Natural killer cell treated with Interleukin-12 subunit alpha and Interleukin-12 subunit beta and Interleukin-15 and Interleukin-18, amount 100 ng/mL, for 72 hours (primary cell): ENCODE results near the gene RABIF. TPM values are rescaled to one million over a fixed set of nuclear protein-coding genes. Genes with fewer than 3 reads are reported as not detected.
"Not testable (repeated sequence)": the region's sequence is repeated elsewhere in the genome, so short reads cannot be mapped to it uniquely, and the experiment has no call there.

Experiments used
- ATAC-seq, 2 donors: fragments of 150-1000 bp; cut with Tn5 transposase in 1 of 2; sonication (Bioruptor Pico), chemical (Tn5 transposase) in 1 of 2; 2 replicates each; pipeline ENCODE4 v1.10.0; 2021
- DNase-seq: peaks from one replicate; pipeline ENCODE4 v3.0.0; 2022; ENCODE audit warnings: low spot score
- H3K27ac Mint-ChIP-seq, 2 donors: 1 replicate in 1 of 2; 2 replicates in 1 of 2; pipeline ENCODE4 v1.8.0; 2022; ENCODE audit warnings: mixed read lengths in 2 of 2, mild to moderate bottlenecking in 1 of 2, moderate library complexity in 1 of 2
- H3K27me3 Mint-ChIP-seq, 2 donors: 1 replicate in 1 of 2; 2 replicates in 1 of 2; pipeline ENCODE4 v1.8.0; 2022; ENCODE audit warnings: mixed read lengths in 2 of 2
- H3K36me3 Mint-ChIP-seq: one replicate; pipeline ENCODE4 v1.8.0; 2022; ENCODE audit warnings: mixed read lengths
- H3K4me1 Mint-ChIP-seq, 2 donors: 1 replicate in 1 of 2; 2 replicates in 1 of 2; pipeline ENCODE4 v1.8.0; 2022; ENCODE audit warnings: low read depth in 2 of 2, mixed read lengths in 2 of 2, mild to moderate bottlenecking in 1 of 2
- H3K4me3 Mint-ChIP-seq: one replicate; pipeline ENCODE4 v1.8.0; 2022; ENCODE audit warnings: mixed read lengths
- H3K9me3 Mint-ChIP-seq: 2 replicates; pipeline ENCODE4 v1.8.0; 2022; ENCODE audit warnings: mixed read lengths
- total RNA-seq, 2 donors: library from RNA; stranded (reverse); gene quantifications; one replicate each; pipeline ENCODE4 v1.2.3, GENCODE V29; 2022

RABIF gene
- total RNA-seq, 2 donors from 2014 or later, result 16.1 to 18.5 TPM

- ATAC-seq, result no peak
- no peaks in the 10 kb centered on the region for H3K9me3 Mint-ChIP-seq
Observed at GRCh38 chr1:202905331-202905730, 16.4 kb upstream of the RABIF start.

GRCh38 chr1:202903808-202904207 is 14.9 kb upstream of the RABIF start:
- not testable (repeated sequence) for H3K4me1 Mint-ChIP-seq, ATAC-seq, H3K27me3 Mint-ChIP-seq, H3K36me3 Mint-ChIP-seq, H3K4me3 Mint-ChIP-seq, H3K27ac Mint-ChIP-seq, H3K9me3 Mint-ChIP-seq, DNase-seq

More at GRCh38 chr1:202905331-202905730, 16.4 kb upstream of the RABIF start:
- no peak for DNase-seq
- Mint-ChIP-seq H3K27ac (no peak overlapping the region), H3K36me3 (peaks cover 10% of the 10 kb centered on the region), H3K27me3 (no peaks in the 10 kb centered on the region), H3K4me3 (no peak overlapping the region), H3K4me1 (no peaks in the 10 kb centered on the region)

- DNase-seq (no peak), ATAC-seq (no peak)
- Mint-ChIP-seq H3K4me3 (no peak overlapping the region), H3K27ac (no peak overlapping the region), H3K9me3 (no peaks in the 10 kb centered on the region), H3K27me3 (no peaks in the 10 kb centered on the region), H3K4me1 (no peaks in the 10 kb centered on the region), H3K36me3 (no peaks in the 10 kb centered on the region)
Observed at GRCh38 chr1:202901555-202901954, 12.6 kb upstream of the RABIF start.

DNA sequence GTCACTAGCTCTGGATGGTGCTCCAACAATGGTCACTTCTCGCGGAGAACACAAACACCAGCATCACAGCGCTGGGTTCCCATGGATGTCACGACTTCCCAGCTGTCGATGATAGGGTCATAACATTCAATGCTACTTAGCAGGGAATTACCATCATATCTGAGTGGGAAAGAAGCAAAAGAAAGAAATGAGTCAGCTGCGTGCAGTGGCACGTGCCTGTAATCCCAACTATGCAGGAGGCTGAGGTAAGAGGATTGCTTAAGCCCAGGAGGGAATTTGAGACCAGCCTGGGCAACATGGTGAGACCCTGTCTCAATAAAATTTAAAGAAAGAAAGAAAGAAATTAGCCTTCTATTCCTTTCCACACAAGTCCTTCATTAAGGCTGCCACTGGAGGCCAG is 3.6 kb upstream of the RABIF start:
- DNase-seq (no peak), ATAC-seq (no peak)
- Mint-ChIP-seq H3K27ac (no peak overlapping the region), H3K4me1 (peaks cover 12 to 19% of the 10 kb centered on the region in 2 donors), H3K27me3 (no peaks in the 10 kb centered on the region), H3K4me3 (no peak overlapping the region), H3K36me3 (peaks cover 27% of the 10 kb centered on the region), H3K9me3 (no peaks in the 10 kb centered on the region)

- Mint-ChIP-seq H3K9me3 (no peaks in the 10 kb centered on the region), H3K36me3 (peaks cover 21% of the 10 kb centered on the region), H3K4me3 (no peak overlapping the region), H3K27me3 (no peaks in the 10 kb centered on the region), H3K27ac (no peak overlapping the region), H3K4me1 (peaks cover 12 to 19% of the 10 kb centered on the region in 2 donors)
- ATAC-seq, result no peak
- no peak for DNase-seq
Observed at GRCh38 chr1:202890392-202890791, 1.4 kb upstream of the RABIF start.

DNA sequence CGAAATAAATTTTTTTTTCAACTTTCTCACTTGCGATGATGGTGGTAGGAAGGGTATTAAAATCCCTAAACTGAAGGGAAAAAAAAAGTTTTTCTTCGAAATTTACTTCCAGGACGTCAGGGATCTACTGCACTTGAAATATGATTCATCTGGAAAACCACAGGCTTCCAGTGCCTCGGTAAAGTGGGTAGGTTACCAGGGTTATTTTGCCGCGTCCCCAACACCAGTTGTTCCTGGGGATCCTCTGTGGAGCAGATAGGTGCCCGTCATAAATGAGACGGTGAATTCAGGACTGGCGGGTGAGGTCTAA is 773 bp downstream of the RABIF start:
- ATAC-seq (no peak), DNase-seq (no peak)
- Mint-ChIP-seq H3K36me3 (peaks cover 11% of the 10 kb centered on the region), H3K27me3 (no peaks in the 10 kb centered on the region), H3K4me1 (peaks cover 19 to 21% of the 10 kb centered on the region in 2 donors), H3K4me3 (peak overlapping the region; percentile 95), H3K27ac (peak overlapping the region; percentile 81 to 93), H3K9me3 (no peaks in the 10 kb centered on the region)

GRCh38 chr1:202880961-202881460 is 7.9 kb downstream of the RABIF start:
- Mint-ChIP-seq H3K27me3 (no peaks in the 10 kb centered on the region), H3K4me1 (peaks cover 8 to 16% of the 10 kb centered on the region in 2 donors), H3K9me3 (no peaks in the 10 kb centered on the region), H3K27ac (no peak overlapping the region), H3K4me3 (no peak overlapping the region), H3K36me3 (peaks cover 17% of the 10 kb centered on the region)
- no peak for ATAC-seq
- no peak for DNase-seq

- H3K4me1 Mint-ChIP-seq, result peaks cover 8 to 13% of the 10 kb centered on the region in 2 donors
- no peaks in the 10 kb centered on the region for H3K27me3 Mint-ChIP-seq
- no peak for ATAC-seq
- H3K27ac Mint-ChIP-seq, result no peak overlapping the region
- DNase-seq, result no peak
- H3K4me3 Mint-ChIP-seq, result no peak overlapping the region
- H3K36me3 Mint-ChIP-seq, result peaks cover 17% of the 10 kb centered on the region
- H3K9me3 Mint-ChIP-seq, result no peaks in the 10 kb centered on the region
Observed at GRCh38 chr1:202880062-202880461, 8.9 kb downstream of the RABIF start.

DNA sequence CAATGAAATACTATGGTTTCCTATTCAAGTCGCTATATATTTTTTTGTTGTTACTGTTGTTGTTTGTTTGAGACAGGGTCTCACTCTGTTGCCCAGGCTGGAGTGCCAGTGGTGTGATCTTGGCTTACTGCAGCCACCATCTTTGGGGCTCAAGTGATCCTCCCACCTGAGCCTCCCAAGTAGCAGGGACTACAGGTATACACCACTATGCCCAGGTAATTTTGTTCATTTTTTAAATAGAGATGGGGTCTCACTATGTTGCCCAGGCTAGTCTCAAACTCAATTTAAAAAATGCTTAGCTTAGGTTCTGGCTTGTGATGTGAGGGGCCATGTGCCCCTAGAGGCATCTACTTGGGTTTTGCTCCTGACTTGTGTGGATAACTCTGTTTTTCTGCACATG is 9.8 kb downstream of the RABIF start:
- DNase-seq, result no peak
- H3K27me3 Mint-ChIP-seq, result no peaks in the 10 kb centered on the region
- H3K4me3 Mint-ChIP-seq, result no peak overlapping the region
- peaks cover 17% of the 10 kb centered on the region for H3K36me3 Mint-ChIP-seq
- H3K9me3 Mint-ChIP-seq, result no peaks in the 10 kb centered on the region
- no peak overlapping the region for H3K27ac Mint-ChIP-seq
- H3K4me1 Mint-ChIP-seq, result peaks cover 8 to 13% of the 10 kb centered on the region in 2 donors
- ATAC-seq, result no peak

- no peaks in the 10 kb centered on the region for H3K27me3 Mint-ChIP-seq
- H3K4me3 Mint-ChIP-seq, result no peak overlapping the region
- ATAC-seq (no peak), DNase-seq (no peak)
- H3K36me3 Mint-ChIP-seq, result no peaks in the 10 kb centered on the region
- H3K27ac Mint-ChIP-seq, result no peak overlapping the region
- no peaks in the 10 kb centered on the region for H3K9me3 Mint-ChIP-seq
- no peaks in the 10 kb centered on the region for H3K4me1 Mint-ChIP-seq
Observed at GRCh38 chr1:202873026-202873425, 15.9 kb downstream of the RABIF start.

DNA sequence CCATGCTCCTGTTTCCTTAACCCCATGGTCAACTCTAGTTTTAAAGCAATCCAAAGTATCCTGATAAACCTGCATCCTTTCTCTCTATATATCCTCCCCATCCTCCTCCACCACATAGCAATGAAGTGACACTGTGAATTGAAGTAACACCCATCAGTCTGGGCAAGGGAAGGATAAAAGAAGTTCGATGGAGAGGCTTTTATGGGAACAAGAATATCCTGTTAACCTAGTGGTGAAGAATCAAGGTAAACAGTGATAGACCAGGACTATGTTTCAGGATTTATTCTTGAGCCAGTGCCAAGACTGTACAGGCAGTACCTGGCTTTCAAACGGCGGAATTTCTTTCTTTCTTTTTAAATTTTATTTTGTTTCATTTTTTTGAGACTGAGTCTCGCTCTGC is 17.6 kb downstream of the RABIF start:
- H3K9me3 Mint-ChIP-seq, result no peaks in the 10 kb centered on the region
- no peaks in the 10 kb centered on the region for H3K36me3 Mint-ChIP-seq
- H3K27me3 Mint-ChIP-seq, result no peaks in the 10 kb centered on the region
- DNase-seq (no peak), ATAC-seq (no peak)
- no peak overlapping the region for H3K4me3 Mint-ChIP-seq
- H3K4me1 Mint-ChIP-seq, result no peaks in the 10 kb centered on the region
- H3K27ac Mint-ChIP-seq, result no peak overlapping the region

GRCh38 chr1:202862679-202863560 is 26.0 kb downstream of the RABIF start:
- no peaks in the 10 kb centered on the region for H3K36me3 Mint-ChIP-seq
- H3K4me1 Mint-ChIP-seq, result peaks cover 7 to 21% of the 10 kb centered on the region in 2 donors

DNA sequence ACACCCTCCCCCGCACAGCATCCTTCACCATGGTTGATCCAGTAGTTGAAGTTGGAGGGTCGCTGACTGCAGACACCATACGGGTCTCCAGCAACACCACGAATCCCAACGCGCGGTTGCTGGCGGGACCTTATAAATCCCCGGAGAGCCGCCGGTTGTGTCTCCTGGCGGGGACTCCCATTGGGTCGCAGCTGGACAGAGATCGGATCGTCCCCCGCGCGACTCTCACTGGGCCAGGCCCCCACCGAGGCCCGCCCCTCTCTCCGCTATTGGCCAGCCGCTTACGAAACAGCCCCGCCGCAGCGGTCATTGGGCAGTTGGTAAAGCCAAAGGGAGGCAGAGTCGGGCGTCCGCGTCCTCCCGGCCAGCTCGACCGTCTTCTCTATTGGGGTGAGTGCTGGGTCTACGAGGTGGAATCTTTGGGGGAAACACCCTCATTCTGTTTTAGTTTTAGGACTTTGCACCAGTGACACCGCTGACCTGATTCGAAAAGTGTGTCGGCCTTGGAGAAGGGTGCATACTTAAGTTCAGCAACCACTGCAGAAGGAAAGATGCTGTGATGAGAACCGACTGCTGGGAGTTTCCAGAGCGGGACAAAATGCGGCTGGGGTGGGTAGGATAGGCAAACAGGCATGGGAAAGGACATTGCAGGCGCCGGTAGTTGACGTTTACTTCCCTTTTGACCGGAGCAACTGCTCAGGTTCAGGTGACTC is 27.4 kb downstream of the RABIF start:
- Mint-ChIP-seq H3K27ac (peak overlapping the region in 1 of 2 donors; percentile 28), H3K4me3 (peak overlapping the region; percentile 92), H3K27me3 (peaks cover 19 to 22% of the 10 kb centered on the region in 2 donors), H3K4me1 (peaks cover 7 to 22% of the 10 kb centered on the region in 2 donors), H3K9me3 (no peaks in the 10 kb centered on the region), H3K36me3 (no peaks in the 10 kb centered on the region)
- peak; percentile 97 to 99 for ATAC-seq
- DNase-seq, result peak; percentile 91

More at GRCh38 chr1:202862679-202863560, 26.0 kb downstream of the RABIF start:
- ATAC-seq (no peak), DNase-seq (no peak)
- Mint-ChIP-seq H3K4me3 (peak overlapping the region; percentile 92), H3K27ac (no peak overlapping the region), H3K27me3 (peaks cover 19 to 22% of the 10 kb centered on the region in 2 donors), H3K9me3 (no peaks in the 10 kb centered on the region)
